HEK293T (cell line): ENCODE results near the gene GFOD2.

Experiments
- ARNT ChIP-seq: fragments of 450-650 bp; IDR thresholded peaks from 2 replicates; pipeline ENCODE4 v1.6.1; 2017; ENCODE audit warnings: mild to moderate bottlenecking
- CTBP1 ChIP-seq: fragments of 450-650 bp; IDR thresholded peaks from 2 replicates; pipeline ENCODE4 v1.6.1; 2016; ENCODE audit warnings: borderline replicate concordance
- ELF4 ChIP-seq: fragments of 450-650 bp; IDR thresholded peaks from 2 replicates; pipeline ENCODE4 v1.6.1; 2017; ENCODE audit warnings: antibody characterized with exemption
- FOXA1 ChIP-seq: fragments of 450-650 bp; IDR thresholded peaks from 2 replicates; pipeline ENCODE4 v1.6.1; 2016; ENCODE audit warnings: mild to moderate bottlenecking
- FOXM1 ChIP-seq: fragments of 450-650 bp; IDR thresholded peaks from 2 replicates; pipeline ENCODE4 v1.6.1; 2017; ENCODE audit warnings: mild to moderate bottlenecking, borderline replicate concordance
- L3MBTL2 ChIP-seq: fragments of 450-650 bp; conservative IDR thresholded peaks from 2 replicates; pipeline ENCODE4 v1.6.1; 2016; ENCODE audit warnings: mild to moderate bottlenecking
- SP1 ChIP-seq: fragments of 450-650 bp; IDR thresholded peaks from 2 replicates; pipeline ENCODE4 v1.6.1; 2017
- SUZ12 ChIP-seq: fragments of 450-650 bp; IDR thresholded peaks from 2 replicates; pipeline ENCODE4 v1.6.1; 2016; ENCODE audit warnings: mild to moderate bottlenecking

DNA sequence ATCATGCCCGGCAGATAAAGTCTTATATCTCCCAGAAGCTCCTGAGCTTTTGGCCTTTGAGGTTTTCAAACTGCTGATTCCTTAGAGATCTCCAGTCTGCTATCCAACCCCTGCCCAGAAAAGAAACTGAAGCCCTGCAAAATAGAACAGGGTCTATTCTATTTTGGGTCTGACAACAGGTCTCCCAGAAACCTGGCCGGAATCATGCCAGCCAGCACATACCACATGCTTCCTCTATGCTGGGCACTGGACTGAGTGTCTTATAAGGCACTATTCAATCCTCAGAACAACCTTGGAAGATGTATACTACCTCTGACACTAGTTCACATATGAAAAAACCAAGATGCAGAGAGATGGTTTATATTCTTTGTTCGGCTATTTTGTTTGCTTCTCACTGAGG is 21.3 kb upstream of the GFOD2 start:
- TF ChIP-seq SP1 (no peak), SUZ12 (no peak), ELF4 (no peak), ARNT (no peak), CTBP1 (no peak), L3MBTL2 (no peak), FOXM1 (no peak), FOXA1 (no peak)
